Activated CD4-positive, alpha-beta T cell treated with anti-CD3 and anti-CD28 coated beads, Interleukin-2, amount 10 ng/mL, durations not matched to agents 7 days and 5 days (primary cell): ENCODE measurements around the gene TMBIM1. TPM values are rescaled to one million over a fixed set of nuclear protein-coding genes. Genes with fewer than 3 reads are reported as not detected.

Source experiments
- CTCF ChIA-PET: fragments of 350-600 bp; sonication (Branson Sonifier 250); formaldehyde crosslinking; loops from one replicate; lab custom pipeline; 2021; ENCODE audit warnings: antibody characterized with exemption; lab: Charles Lee
- POLR2A ChIA-PET: fragments of 350-600 bp; sonication (Branson Sonifier 250); formaldehyde crosslinking; loops from one replicate; lab custom pipeline; 2021; ENCODE audit warnings: antibody characterized with exemption; lab: Charles Lee
- DNase-seq: peaks from one replicate; pipeline ENCODE4 v3.0.0-alpha.2; 2020
- H3K27ac Mint-ChIP-seq: one replicate; pipeline ENCODE4 v1.8.0; 2021; ENCODE audit warnings: mild to moderate bottlenecking, moderate library complexity, mixed read lengths
- H3K27me3 Mint-ChIP-seq: one replicate; pipeline ENCODE4 v1.8.0; 2021; ENCODE audit warnings: mixed read lengths
- H3K36me3 Mint-ChIP-seq: one replicate; pipeline ENCODE4 v1.8.0; 2021; ENCODE audit warnings: low read depth, mixed read lengths
- H3K4me1 Mint-ChIP-seq: one replicate; pipeline ENCODE4 v1.8.0; 2021; ENCODE audit warnings: mixed read lengths
- H3K4me3 Mint-ChIP-seq: one replicate; pipeline ENCODE4 v1.8.0; 2021; ENCODE audit warnings: mild to moderate bottlenecking, moderate library complexity, mixed read lengths
- H3K9me3 Mint-ChIP-seq: one replicate; pipeline ENCODE4 v1.8.0; 2021; ENCODE audit warnings: mixed read lengths
- total RNA-seq, 2 experiments: library from RNA; stranded (reverse); gene quantifications; one replicate each; pipeline ENCODE4 v1.2.3, GENCODE V29; 2021

The TMBIM1 gene
- total RNA-seq, 2 experiments from 2014 or later: 99.3 to 101 TPM

DNA sequence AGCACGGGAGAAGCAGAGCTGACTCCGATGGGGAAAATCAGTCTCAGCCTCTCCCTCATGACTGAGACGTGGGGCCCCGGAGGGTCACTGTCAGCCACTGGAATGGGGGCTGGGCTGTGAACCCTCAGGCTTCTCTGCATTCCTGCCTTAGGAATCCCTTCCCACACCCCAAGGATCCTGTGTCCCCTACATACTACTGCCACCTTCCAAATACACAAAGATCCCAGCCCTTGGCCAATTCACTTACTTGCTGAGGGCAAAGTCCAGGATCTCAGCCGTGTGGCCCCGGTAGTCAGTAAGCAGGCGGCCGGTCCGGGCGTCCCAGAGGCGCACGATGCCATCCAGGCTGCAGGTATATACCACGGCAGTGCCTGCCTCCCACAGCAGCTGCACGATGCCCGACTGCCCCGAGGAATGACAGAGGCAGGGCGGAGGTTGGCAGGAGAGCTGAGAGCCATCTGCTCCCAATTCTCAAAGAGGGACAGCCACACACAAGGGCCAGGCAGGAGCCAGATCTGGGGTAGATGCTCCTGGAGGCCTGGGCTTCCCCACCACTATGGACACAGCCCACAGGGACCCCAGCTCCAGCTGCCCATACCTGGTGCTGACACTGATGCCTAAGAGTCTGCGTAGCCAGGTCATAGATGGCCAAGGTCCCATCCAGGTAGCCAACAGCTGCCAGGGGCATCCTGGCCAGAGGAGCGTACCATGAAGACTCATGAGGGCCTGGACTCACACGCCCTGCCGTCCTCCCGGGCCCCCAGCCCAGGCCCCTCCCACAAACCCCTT lies 27.3 kb downstream of the TMBIM1 start:
- ChIA-PET CTCF (interaction anchor here (1.1 kb wide), 1 partner anchor 8 kb away, joined by 3 read pairs; no protein-coding TSS in a partner anchor), POLR2A (no interaction called here)
- Mint-ChIP-seq H3K9me3 (no peaks in the 10 kb centered on the region), H3K4me1 (peaks cover 34% of the 10 kb centered on the region), H3K4me3 (no peak overlapping the region), H3K27me3 (no peaks in the 10 kb centered on the region), H3K36me3 (peaks cover 15% of the 10 kb centered on the region), H3K27ac (peak overlapping the region; percentile 86)
- DNase-seq: no peak

DNA sequence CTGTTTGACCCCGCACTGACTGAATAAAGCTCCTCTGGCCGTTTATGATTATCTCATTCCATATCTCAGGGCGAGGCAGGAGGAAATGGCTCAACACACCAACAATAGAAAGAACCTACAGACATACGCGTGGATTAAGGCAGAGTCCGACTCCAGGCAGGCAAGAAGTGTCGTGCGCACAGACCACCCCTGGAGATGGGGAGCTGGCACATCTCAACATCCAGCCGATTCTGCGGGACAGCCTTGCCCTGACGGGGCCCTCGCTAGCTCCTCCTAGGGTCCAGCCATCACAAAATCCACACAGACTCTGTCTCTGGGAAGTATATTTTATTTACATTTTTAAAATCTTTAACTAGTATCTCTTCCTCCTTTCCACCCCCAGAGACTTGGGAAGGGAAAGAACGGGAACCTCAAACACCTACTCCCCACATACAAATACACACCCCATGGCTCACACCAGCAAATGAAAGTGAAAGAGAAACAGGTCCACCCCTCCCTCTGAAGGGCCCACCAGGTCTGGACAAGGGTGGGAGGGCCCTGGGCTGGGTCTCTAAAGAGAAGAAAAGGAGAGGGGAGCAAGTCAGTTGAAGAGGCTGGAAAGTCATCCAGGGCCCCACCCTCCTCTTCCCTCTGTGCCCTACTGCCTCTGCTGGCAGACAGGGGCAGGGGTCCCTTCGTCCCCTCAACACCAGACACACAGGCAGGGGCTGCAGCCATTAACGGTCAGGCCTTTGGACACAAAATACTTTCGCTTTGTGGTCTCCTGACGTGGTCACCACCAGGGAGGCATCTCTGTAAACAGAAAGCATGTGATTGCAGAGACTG lies 28.3 kb downstream of the TMBIM1 start:
- ChIA-PET CTCF (interaction anchor here (0.7 kb wide), 1 partner anchor 42 kb away, joined by 3 read pairs; no protein-coding TSS in a partner anchor), POLR2A (no interaction called here)
- H3K4me3 Mint-ChIP-seq: no peak overlapping the region
- peak; percentile 45 for DNase-seq
- H3K4me1 Mint-ChIP-seq: peaks cover 34% of the 10 kb centered on the region
- H3K27me3 Mint-ChIP-seq: no peaks in the 10 kb centered on the region
- H3K36me3 Mint-ChIP-seq: peaks cover 15% of the 10 kb centered on the region
- H3K27ac Mint-ChIP-seq: peak overlapping the region; percentile 86
- no peaks in the 10 kb centered on the region for H3K9me3 Mint-ChIP-seq

DNA sequence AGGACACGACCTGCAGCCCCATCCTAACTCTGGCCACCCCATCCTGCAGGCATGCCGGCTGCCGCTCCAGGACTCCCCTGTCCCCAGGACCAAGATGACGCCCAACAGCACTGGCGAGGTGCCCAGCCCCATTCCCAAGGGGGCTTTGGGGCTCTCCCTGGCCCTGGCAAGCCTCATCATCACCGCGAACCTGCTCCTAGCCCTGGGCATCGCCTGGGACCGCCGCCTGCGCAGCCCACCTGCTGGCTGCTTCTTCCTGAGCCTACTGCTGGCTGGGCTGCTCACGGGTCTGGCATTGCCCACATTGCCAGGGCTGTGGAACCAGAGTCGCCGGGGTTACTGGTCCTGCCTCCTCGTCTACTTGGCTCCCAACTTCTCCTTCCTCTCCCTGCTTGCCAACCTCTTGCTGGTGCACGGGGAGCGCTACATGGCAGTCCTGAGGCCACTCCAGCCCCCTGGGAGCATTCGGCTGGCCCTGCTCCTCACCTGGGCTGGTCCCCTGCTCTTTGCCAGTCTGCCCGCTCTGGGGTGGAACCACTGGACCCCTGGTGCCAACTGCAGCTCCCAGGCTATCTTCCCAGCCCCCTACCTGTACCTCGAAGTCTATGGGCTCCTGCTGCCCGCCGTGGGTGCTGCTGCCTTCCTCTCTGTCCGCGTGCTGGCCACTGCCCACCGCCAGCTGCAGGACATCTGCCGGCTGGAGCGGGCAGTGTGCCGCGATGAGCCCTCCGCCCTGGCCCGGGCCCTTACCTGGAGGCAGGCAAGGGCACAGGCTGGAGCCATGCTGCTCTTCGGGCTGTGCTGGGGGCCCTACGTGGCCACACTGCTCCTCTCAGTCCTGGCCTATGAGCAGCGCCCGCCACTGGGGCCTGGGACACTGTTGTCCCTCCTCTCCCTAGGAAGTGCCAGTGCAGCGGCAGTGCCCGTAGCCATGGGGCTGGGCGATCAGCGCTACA lies 29.4 kb downstream of the TMBIM1 start:
- Mint-ChIP-seq H3K36me3 (peaks cover 15% of the 10 kb centered on the region), H3K27me3 (no peaks in the 10 kb centered on the region), H3K27ac (no peak overlapping the region), H3K4me3 (no peak overlapping the region), H3K4me1 (peaks cover 36% of the 10 kb centered on the region), H3K9me3 (no peaks in the 10 kb centered on the region)
- no peak for DNase-seq
- POLR2A ChIA-PET: no interaction called here
- CTCF ChIA-PET: interaction anchor here (0.7 to 4.7 kb wide), 3 partner anchors 9 to 448 kb away, joined by 3 to 30 read pairs (median 5); partner anchors contain the start of genes AAMP, PNKD and TTLL4

DNA sequence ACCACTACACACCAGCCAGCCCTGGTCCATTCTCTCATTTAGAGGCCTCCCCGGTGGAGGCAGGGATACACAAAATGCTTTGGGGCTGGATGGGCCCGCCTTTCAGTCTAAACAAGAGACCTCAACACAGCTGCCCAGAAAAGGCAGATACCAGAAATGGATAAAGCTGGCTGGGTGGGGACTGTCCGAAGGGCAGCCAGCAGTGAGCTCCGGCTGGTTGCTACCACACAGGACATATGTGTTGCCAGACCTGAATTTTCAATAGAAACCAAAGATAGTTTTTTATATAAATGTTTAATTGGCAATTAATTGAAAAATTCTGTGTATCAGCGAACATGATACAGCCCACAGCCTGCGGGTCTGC lies 30.1 kb downstream of the TMBIM1 start:
- no peak for DNase-seq
- Mint-ChIP-seq H3K27ac (no peak overlapping the region), H3K36me3 (peaks cover 10% of the 10 kb centered on the region), H3K27me3 (no peaks in the 10 kb centered on the region), H3K4me1 (peaks cover 37% of the 10 kb centered on the region), H3K9me3 (no peaks in the 10 kb centered on the region), H3K4me3 (no peak overlapping the region)
- CTCF ChIA-PET: interaction anchor here (1.1 to 4.7 kb wide), 2 partner anchors 10 to 448 kb away, joined by 5 to 30 read pairs; partner anchors contain the start of genes AAMP, PNKD and TTLL4
- POLR2A ChIA-PET: no interaction called here

DNA sequence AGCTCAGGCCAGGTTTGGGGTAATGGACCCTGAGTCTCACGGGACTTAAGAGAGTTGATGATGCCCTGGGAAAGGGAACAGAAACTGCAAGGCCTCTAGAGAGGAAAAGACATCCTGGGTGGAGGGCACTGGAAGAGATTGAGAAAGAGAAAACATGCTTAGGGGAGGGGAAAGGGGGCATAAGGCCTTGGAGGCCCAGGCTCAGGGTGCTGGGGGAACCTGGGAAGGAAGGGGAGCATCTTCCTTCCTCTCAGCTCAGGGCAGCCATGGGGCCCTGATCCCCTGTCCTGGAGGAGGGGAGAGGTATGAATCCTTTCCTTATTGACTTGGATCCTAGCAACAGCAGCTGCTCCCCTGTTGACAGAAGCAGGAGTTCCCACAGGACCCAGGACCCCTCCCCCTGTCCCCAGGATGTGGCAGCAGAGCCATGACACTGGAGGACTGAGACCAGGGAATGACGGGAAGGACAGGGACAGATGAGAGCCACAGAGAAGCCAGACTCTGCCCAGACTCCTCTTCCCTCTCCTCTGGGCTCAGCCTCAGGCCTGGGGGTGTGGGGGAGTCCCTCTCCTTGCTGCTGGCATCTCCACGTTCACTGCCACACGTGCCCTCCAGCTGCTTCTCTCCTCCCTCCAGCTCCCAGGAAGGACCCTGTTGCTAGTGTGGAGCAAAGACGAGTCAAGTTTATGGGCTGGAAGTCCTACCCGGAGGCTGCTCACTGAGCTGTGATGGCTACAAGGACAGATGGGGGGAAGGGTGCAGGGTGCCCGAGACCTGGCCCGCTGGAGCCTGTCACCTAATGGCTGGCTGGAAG lies 30.7 kb downstream of the TMBIM1 start:
- H3K9me3 Mint-ChIP-seq: no peaks in the 10 kb centered on the region

DNA sequence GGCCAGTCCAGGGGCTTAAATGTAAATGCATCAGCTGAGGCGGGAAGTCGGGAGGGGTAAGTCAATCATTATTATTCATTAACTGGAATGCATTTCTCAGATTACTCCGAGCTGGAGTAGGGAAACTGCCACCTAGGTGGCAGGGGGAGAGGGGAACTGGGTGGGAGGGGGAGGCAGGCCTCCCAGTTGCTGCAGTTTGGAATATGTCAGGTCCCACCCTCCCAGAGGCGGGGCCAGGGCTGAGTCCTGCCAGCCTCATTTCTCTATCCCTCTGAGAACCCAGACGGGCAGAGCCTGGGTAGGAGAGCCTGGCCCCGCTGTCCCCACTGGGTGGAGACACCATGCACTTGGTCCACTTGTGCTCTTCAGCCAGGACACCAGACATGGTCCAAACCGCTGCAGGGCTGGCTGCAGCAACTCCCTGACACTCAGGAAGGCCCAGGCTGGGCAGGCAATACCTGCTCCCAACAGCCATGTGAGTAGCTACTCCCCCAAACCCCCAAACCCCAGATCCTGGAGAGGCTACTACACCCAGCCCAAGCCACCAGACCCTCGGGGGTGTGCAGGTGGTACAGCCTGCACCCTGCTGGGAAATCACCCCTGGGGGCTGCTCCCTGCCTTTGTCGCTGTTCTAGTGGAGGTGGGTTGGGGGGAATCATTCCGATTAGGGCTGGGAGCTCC lies 31.4 kb downstream of the TMBIM1 start, which contains the start of gene GPBAR1:
Gene GPBAR1, plus strand, starts transcription at position 274 of the 681 bp plus-strand sequence. CDS start 1,710 bp downstream, outside the sequence.
- CTCF ChIA-PET: interaction anchor here (1.3 to 4.7 kb wide), 2 partner anchors 11 to 15 kb away, joined by 4 to 30 read pairs; partner anchors contain the start of genes AAMP and PNKD
- peaks cover 35% of the 10 kb centered on the region for H3K4me1 Mint-ChIP-seq
- H3K27me3 Mint-ChIP-seq: no peaks in the 10 kb centered on the region
- no peak within 1 kb of the TSS for H3K4me3 Mint-ChIP-seq
- no peak for DNase-seq
- POLR2A ChIA-PET: no interaction called here
- no peaks in the 10 kb centered on the region for H3K9me3 Mint-ChIP-seq
- H3K27ac Mint-ChIP-seq: peak within 1 kb of the TSS; percentile 3
- peaks cover 9% of the 10 kb centered on the region for H3K36me3 Mint-ChIP-seq

More for the DNA sequence above, 30.7 kb downstream of the TMBIM1 start:
- H3K4me3 Mint-ChIP-seq: no peak overlapping the region
- H3K36me3 Mint-ChIP-seq: peaks cover 8% of the 10 kb centered on the region
- ChIA-PET POLR2A (no interaction called here), CTCF (interaction anchor here (1.1 to 4.7 kb wide), 2 partner anchors 10 to 449 kb away, joined by 5 to 30 read pairs; partner anchors contain the start of genes AAMP, PNKD and TTLL4)
- no peak overlapping the region for H3K27ac Mint-ChIP-seq
- H3K27me3 Mint-ChIP-seq: no peaks in the 10 kb centered on the region
- H3K4me1 Mint-ChIP-seq: peaks cover 37% of the 10 kb centered on the region
- no peak for DNase-seq

DNA sequence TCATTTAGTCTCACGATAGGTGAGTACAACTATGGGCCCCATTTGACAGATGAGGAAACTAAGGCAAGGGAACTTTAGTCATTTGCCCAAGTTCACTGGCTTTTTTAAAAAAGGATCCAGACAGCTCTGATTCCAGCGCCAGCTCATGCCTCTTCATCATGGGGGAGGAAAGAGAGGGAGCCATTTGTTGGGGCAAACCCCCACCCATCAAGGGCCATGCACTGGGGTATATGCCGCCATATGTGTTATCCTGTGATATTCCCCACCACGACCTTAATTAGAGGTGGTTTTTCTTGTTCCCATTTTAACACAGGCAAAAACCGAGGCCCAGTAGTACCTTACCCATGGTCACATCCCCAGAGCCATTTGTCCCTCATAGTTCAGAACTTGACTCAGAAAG lies 32.1 kb downstream of the TMBIM1 start:
- Mint-ChIP-seq H3K36me3 (peaks cover 16% of the 10 kb centered on the region), H3K4me1 (peaks cover 32% of the 10 kb centered on the region), H3K4me3 (no peak overlapping the region), H3K9me3 (no peaks in the 10 kb centered on the region), H3K27ac (peak overlapping the region; percentile 3), H3K27me3 (no peaks in the 10 kb centered on the region)
- ChIA-PET CTCF (interaction anchor here (0.6 to 4.7 kb wide), 5 partner anchors 12 to 35 kb away, joined by 3 to 30 read pairs (median 4); partner anchors contain the start of genes AAMP and PNKD), POLR2A (no interaction called here)
- no peak for DNase-seq

DNA sequence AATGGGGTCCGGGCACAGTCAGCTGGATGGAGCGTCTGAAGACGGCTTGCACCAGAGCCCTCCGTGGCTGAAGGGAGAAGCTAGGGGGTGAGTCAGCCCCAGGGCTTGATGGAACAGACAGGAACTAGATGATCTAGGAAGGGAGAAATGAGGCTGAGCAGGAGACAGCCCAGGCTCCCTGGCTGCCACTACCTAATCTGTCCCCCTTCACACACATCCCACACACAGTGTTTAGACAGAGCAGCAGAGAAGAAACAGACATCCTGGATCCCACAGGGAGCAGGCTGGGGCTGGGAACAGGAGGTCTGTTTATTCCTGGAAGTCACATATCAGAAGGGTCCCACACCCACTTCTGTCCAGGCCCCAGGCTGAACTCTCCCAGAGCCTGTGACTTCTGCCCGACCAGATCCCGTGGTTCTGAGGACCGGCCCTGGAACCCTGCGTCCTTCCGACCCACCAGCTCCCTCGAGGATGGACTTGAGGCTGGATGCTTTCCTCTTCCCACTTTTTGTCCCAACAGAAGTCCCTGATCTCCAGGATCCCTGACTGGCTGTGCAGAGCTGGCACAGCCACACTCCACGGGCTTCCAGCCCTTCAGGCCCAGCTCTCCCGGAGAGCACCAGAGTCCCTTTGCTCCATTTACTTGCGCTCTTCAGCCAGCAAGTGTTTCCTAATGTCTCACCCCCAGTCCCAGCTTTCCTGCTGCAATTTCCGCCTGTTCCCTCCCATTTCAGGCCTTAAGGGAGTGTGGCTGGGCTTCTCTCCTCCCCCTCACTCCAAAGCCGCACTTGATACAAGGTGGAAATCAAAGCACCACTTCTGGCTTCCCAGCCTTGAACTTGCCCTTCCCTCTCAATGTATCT lies 33.0 kb downstream of the TMBIM1 start:
- Mint-ChIP-seq H3K9me3 (no peaks in the 10 kb centered on the region), H3K27me3 (no peaks in the 10 kb centered on the region), H3K27ac (peak overlapping the region; percentile 46), H3K36me3 (peaks cover 24% of the 10 kb centered on the region), H3K4me3 (no peak overlapping the region), H3K4me1 (peaks cover 29% of the 10 kb centered on the region)
- CTCF ChIA-PET: interaction anchor here (0.6 to 4.7 kb wide), 10 partner anchors 13 to 204 kb away, joined by 3 to 30 read pairs (median 4); partner anchors contain the start of genes AAMP and PNKD
- DNase-seq: no peak
- POLR2A ChIA-PET: no interaction called here

DNA sequence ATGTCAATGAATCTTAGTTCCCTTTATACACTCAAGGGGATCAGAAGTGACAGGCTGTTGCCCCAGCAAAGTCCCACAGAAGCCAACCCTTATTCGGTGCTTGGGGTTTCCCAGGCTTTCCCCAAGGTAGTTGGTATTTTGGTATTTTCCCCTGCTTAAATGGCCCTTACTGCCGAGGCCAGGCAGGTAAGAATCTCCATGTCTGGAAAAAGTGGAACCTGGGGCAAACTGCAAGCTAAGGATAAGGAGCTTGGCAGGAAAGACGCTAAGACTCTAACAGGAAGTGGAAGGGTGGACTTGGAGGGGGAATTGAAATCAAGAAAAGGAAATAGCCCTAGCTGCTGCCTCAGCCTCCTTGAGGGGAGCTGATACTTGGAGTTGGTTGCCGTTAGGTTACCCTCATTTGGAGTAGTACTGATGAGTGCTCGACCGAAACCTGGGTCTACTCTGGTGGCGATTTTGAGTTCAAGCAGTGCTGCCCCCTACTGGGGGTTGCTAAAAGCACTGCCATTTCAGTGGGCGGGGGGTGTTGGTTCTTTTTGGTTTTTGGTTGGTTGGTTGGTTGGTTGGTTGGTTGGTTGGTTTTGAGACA lies 34.8 kb downstream of the TMBIM1 start:
- Mint-ChIP-seq H3K9me3 (no peaks in the 10 kb centered on the region), H3K27ac (peak overlapping the region; percentile 80), H3K27me3 (no peaks in the 10 kb centered on the region), H3K36me3 (peaks cover 33% of the 10 kb centered on the region), H3K4me3 (no peak overlapping the region), H3K4me1 (peaks cover 21% of the 10 kb centered on the region)
- POLR2A ChIA-PET: interaction anchor here (0.6 kb wide), 1 partner anchor 103 kb away, joined by 4 read pairs; no protein-coding TSS in a partner anchor
- DNase-seq: peak; percentile 67
- CTCF ChIA-PET: interaction anchor here (0.6 to 2.9 kb wide), 17 partner anchors 8 to 382 kb away, joined by 3 to 14 read pairs (median 5); partner anchors contain the start of genes AAMP, ARPC2 and PNKD
